NCI-H82 treated with DMSO at 0.1 percent for 48 hours (cell line): Measurements from ENCODE around the gene TRPM2.
"Not testable (repeated sequence)": the region's sequence is repeated elsewhere in the genome, so short reads cannot be mapped to it uniquely, and the experiment has no call there.

Experiments used
- DNase-seq: peaks from one replicate; lab custom pipeline; 2025; ENCODE audit not compliant: unreplicated experiment; lab: John Stamatoyannopoulos, UW

The TRPM2 gene

DNA sequence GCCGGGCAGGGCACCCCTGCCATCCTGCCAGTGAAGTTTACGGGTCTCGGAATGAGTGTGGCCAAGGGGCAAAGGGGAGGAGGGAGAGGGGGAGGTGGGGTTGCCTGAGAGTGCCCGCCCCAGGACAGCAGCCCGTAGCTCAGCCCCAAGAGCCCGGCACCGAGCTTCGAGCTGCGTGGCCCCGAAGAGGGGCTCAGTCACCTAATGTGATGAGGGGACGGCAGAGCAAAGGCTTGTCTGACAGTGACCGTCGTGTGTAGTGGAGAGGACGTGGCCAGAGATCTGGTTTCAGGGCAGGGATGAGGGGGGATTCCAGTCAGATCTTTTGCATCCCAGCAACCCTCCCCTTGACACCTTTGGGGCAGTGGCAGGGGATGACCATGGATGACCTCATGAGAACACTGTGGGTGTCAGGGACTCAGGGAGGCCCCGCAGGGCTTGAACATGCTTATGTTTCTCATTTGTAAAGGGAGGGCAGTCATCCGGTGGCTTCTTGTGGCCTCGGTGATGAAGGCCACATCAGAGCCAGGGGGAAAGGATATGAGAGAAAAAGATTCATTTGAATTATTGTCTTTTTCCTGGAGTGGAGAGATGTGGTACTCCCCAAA, 1.1 kb upstream of the TRPM2 start:
- no peak for DNase-seq

DNA sequence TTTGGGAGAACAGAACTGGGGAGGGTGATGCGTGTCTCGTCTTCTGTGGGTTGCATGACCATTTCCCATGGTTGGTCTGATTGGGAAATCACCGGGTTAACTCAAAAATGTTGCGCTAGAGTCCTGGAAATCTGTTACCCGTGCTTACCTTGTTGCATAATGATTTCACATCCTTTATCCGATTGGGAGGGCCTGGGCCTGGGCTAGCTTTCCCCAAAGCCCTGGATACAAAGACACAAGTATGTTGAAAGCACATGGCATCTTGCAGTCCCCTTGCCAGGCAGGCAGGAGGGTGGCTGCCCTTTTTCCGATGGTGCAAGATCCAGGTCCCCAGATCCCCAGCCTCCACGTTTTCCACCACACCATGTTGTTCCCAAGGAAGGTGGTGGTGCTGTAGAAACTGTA, 582 bp downstream of the TRPM2 start:
- DNase-seq, result no peak

DNA sequence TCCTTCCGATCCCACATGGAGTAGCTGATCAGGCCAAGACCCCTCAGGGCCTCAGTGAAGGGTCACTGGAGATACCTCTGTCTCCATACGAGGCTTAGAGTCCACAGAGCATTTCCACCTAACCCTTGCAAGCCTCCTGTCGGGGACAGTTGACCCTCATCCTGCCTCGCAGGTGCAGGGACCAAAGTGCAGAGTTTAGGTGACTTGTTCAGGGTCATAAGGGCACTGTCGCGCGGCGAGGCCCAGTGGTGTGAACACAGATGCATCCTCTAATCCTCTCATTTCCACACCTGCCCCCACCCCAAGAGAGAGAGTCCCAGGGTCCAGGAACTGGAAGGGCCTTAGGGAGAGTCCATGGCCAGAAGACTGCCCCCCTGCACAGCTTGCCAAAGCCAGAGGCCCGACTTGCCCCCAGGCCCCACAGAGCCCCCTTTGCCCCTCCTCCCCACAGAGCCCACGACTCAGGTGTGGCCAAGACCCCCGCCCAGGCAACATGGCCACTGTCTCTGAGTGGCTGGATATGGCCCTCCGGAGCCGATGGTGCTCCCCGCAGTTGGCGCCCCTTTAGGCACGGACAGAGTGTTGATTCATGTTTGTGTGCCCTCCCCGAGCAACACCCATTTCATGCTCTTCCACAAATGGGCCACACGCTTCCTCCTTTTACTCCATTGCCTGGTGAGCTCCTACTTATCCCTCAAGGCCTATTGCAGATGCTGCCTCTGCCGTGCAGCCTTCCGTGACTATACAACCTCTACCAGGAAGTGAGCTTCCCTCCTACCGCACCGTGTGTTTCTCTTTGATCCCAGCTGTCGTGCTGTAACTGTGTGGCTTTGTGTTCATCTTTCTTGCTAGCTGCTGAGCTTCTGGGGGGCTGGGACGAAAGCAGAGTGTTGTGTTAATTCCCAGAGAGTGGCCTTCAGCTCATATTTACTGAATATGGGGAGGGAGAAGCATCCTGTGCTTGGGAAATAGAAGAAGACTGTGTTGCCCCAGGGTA, 1.7 kb downstream of the TRPM2 start:
- no peak for DNase-seq

DNA sequence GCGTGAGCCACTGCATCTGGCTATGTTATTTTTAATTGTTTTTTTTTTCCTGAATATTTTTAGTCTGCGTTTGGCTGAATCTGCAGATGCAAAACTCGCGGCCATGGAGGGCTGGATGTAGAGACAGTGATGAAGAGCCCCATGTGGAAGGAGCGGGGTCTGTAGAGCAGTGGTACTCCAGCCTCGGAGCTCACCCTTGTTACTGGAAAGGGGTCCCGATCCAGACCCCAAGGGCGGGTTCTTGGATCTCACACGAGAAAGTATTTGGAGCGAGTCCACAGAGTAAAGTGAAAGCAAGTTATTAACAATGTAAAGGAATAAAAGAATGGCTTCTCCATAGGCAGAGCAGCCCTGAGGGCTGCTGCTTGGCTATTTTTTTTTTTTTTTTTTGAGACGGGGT, 2.7 kb downstream of the TRPM2 start:
- no peak for DNase-seq

DNA sequence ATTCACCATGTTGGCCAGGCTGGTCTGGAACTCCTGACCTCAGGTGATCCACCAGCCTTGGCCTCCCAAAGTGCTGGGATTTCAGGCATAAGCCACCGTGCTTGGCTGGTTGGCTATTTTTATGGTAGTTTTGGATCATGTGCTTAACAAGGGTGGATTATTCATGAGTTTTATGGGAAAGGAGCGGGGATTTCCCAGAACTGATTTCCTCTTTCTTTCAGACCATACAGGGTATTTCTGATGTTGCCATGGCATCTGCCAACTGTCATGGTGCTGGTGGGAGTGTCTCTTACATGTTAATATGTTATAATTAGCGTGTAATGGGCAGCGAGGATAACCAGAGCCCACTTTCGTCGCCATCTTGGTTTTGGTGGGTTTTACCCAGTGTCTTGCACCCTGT, 3.2 kb downstream of the TRPM2 start:
- no peak for DNase-seq

DNA sequence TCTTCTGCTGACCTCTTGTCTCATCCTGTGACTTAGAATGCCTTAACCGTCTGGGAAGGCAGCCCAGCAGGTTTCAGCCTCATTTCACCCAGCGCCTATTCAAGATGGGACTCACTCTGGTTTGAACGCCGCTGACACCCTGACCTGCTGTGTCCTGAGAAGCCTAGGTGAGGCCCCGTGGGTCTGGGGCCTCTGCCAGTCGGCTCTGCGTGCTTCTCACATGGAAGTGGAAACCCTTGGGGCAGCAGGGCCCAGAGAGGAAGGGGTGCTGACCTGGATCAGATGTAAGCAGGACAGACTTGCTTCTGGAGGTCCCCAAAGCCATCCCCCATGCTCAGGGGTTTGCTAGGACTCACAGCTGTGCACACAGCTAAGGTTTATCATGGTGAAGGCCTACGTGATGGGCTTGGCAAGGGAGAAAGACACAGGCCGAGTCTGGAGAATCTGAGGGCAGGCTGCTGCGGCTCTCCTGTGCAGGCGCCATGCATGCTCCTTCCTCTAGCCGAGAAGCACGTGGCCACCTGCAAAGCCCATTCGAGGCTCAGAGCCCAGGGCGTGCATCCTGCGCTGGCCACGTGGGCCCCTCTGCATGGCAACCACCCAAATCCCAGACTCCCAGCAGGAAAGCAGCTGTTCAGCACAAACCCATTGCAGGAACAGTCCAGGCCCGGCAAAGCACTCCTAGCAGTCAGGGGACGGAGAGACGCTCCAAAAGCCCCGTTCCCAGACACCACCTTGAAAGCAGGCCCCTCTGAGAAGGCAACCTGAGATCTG, 3.8 kb downstream of the TRPM2 start:
- no peak for DNase-seq

DNA sequence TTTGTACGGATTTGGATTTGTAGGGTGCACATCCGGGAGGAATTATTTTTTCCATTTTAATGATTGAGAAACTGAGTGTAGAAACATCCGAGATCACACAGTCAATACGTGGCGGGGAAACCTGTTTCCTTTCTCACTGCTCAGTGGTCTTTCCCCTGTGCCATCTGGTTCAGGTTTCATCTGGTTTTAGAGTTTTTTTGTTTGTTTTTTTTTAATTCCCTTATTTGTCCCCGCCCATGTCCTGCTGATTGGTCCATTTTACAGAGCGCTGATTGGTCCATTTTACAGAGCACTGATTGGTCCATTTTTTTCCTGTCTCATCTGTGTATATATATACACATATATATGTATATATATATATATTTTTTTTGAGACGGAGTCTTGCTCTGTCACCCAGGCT, 6.0 kb downstream of the TRPM2 start:
- no peak for DNase-seq

DNA sequence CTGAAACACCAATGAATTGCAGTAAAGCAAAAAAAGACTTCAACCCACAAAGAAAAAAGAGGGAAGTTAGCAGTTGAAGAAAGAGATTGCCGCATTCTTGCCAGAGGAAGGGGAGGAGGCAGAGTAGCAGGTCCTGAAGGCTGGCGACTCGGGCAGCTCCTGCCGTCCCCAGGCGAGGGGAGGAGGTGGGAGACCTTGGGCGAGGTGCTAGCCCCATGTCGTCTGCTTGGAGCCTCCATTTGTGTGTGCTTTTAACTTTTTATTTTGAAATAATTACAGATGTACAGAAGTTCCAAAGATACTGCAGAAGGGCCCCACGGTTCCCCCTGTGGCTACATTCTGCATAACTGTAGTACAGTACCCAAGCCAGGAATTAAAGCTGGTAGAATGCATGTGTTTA, 6.7 kb downstream of the TRPM2 start:
- DNase-seq, result no peak

DNA sequence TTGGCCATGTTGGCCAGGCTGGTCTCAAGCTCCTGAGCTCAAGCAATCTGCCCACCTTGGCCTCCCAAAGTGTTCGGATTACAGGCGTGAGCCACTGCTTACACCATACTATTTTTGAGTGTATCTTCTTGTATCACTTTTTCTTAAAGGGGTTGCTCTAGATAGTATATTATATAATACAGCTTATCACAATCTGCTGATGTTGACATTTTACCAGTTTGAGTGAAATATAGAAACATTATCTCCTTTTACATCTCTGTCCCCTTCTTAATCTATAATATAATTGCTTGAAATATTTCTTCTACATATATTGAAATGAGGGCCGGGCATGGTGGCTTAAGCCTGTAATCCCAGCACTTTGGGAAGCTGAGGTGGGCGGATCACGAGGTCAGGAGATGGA, 8.5 kb downstream of the TRPM2 start:
- not testable (repeated sequence) for DNase-seq

DNA sequence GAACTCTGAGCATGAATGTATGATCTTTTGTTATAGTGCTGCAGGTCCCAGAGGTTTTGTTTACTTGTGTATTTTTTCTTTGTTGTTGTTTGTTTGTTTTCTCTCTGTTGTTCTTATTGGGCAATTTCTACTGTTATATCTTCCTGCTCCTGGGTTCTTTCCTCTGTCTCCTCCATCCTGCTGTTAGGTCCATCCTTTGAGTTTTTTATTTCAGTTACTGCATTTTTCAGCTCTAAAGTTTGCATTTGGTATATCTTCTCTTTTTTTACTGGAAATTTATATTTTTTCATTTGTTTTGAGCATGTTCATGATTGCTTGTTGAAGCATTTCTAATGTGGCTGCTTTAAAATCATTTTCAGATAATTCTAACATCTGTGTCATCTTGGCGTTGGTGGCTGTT, 9.9 kb downstream of the TRPM2 start:
- no peak for DNase-seq

DNA sequence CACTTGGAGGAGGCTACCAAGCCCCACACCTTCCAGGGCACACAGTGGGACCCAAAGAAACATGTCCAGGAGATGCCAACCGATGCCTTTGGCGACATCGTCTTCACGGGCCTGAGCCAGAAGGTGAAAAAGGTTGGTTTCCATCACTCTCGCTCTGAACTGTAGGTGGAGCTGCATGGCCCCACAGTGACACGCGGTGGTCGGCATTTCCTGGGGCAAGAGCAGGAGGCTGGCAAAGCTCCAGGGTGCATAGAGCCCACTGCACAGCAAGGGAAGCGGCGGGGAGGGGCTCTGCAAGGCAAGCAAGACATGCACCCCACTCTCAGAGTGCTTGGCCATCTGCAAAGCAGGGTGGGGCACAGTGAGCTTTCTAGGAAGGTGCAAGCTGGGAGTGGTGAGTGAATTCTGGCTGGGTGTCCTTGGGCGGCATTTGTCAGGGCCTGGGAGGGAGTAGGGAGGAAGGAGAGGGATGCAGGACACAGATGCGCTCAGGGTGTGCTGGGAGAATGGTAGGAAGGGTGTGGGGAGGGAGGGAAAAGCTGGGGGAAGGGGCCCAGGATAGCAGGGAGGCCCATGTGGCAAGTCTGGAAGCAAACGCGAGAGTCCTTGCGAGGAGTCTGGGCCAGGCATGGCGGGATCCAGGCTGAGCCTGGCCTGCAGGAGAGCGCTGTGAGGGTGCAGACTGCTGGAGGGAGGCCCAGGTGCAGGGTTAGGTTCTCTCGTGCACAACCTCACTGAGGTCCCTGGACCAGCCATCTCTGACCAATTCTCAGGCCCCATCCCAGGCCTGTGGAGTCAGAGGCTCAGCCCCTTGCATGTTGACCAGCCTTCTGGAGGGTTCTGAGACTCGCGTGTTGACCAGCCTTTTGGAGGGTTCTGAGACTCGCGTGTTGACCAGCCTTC, 11.0 kb downstream of the TRPM2 start:
- DNase-seq, result no peak

DNA sequence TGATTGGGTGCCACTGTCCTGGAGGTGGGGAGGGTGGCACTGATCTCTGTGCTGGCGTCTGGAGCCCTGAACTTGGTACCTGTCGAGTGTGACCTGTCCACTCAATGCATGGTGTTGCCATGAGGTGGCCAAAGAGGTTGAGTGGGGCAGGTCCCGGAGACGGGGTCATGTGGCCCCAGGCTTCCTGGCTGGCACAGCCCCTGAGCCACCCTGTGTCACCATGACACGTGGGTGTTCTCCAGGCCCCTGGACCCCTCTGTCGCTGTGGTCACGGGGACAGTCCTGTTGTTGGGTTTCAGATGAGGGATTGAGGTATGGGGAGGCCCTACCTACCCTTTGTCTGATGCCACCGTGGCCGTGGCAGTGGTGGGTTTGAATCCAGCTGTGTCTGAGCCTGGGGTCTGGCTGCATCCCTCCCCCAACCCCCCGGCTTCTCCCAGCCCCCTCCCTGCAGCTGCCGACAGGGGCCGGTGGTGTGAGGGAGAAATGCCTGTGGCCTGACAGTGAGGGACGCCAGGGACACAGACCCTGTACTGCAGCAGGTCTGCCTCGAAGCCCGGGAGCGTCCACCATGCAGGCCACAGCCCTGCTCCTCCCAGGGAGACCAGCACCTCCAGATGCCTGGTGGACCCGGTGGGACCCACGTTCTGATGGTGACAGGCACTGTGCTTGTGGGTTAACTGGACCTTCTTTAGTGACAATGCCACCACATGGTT, 12.0 kb downstream of the TRPM2 start:
- no peak for DNase-seq

DNA sequence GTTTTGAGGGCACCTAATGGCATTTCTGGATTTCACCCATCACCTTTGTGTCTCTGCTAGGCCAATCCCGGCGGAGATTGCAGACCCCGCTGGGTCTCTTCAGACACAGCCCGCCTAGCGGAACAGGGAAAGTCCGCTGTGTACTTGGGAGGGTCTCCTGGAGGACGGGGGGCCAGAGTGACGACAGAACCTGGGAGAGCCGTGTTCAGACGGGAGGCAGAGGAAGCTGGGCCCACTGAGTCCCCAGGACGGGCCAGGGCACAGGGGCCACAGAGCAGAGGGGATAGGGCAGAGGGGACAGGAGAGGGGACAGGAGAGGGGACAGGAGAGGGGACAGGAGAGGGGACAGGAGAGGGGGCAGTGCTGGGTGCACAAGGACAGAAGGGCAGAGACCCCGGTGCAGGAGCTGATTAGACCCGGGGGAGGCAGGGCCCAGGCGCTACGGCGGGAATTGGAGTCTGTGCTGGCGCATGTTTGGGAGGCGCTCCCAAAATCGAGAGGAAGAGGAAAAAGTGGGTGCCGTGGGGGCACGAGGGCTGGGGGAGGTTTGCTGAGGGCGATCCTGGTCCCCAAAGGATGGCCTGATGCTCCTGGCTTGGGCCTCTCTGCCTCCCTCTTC, 12.7 kb downstream of the TRPM2 start:
- DNase-seq, result no peak

DNA sequence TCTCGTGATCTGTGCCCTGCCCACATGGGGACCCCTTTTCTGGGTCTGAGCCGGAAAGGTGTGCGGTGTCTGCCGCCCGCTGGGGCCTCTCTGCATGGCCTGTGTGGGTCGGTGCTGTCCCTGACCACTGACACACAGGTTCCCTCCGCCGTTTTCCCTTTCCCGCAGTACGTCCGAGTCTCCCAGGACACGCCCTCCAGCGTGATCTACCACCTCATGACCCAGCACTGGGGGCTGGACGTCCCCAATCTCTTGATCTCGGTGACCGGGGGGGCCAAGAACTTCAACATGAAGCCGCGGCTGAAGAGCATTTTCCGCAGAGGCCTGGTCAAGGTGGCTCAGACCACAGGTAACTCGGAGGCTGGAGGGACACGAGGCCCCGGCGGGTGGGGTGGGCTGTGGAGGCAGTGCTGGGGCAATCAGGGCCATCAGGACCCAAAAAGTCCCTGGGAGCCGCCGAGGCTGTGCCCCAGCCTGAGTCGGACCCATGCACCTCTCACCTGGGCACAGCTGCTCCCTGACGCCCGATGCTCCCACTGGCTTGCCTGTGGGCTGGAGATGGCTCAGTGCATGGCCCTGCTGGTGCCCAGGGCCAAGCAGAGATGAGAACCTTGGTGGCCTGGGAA, 13.3 kb downstream of the TRPM2 start:
- no peak for DNase-seq

DNA sequence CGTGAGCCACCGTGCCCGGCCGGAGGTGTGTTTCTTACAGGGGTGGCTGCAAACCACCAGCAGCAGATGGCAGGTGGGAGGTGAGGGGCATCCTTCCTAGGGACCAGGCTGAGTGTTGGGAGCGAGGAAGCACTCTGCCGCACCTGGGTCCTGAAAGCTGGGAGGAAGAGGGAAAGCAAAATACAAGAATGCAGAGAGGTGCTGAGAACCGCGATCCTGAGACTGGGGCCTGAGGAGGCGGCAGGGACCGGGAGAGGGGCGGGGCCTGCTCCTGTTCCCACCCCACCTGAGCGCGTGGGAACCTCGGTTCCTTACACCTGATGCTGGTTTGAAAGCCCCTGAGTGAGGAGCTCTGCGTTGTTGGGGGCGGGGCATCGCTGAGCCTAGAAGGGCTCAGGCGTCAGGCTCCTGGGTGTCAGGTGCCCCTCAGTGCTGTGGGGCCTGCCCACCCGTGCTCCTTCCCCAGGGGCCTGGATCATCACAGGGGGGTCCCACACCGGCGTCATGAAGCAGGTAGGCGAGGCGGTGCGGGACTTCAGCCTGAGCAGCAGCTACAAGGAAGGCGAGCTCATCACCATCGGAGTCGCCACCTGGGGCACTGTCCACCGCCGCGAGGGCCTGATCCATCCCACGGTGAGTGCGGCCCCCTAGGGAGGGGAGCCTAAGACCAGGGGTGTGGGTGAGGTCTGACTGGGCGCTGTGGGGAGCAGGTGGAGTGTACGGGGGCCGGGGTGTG, 15.5 kb downstream of the TRPM2 start:
- no peak for DNase-seq

DNA sequence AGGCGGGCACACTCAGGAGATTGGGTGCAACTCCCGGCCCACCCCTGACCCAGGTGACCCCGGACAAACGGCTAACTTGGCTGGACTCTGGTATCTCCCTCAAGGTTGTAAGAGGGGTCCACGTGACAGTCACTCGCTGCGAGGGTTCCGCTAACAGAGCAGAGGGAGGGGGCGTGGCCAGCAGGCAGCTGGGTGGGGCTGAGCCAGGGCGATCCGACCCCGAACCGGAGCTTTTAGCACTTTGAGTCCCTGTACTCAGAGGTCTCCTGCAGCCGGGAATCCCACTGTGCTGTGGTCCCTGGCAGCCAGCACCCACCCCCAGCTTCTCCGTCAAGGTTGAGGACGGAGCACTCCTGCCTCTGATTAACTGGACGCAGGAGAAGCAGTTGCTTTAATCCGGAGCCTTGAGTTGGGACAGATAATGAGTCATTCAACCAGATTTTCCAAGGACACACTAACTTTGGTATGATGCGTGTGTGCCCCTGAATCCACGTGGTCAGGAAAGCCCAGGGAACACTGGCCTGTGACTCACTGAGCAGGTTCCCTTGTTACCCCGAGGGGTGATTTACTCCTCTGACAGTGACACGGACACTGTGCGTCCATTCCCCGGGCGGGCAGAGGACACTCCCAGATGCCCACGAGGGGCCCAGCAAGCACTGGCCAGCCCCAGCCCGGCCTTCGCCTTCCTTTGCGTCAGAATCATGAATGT, 16.8 kb downstream of the TRPM2 start:
- DNase-seq, result no peak

DNA sequence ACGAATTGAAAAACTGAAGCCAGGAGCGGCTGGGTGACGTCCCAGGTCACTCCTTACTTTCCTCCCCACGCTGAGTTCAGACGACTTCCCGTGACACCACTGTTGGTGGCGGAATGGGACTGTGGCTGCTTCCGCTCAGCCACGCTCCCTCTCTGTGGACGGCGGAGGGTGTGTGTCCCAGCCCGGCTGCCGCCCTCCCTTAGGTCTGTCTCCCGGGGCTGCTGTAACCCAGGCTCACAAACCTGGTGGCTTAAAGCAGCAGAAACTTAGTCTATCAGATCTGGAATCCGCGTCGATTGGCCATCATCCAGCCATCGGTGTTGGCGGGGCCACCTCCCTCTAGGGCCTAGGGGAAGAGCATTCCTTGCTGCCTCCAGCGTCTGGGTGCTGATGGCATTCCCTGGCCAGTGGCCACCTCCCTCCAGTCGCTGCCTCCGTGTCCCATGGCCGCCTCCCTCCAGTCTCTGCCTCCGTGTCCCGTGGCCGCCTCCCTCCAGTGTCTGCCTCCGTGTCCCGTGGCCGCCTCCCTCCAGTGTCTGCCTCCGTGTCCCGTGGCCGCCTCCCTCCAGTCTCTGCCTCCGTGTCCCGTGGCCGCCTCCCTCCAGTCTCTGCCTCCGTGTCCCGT, 17.5 kb downstream of the TRPM2 start:
- no peak for DNase-seq
